Activated CD8-positive, alpha-beta T cell treated with anti-CD3 and anti-CD28 coated beads for 36 hours (primary cell): Measurements from ENCODE around the gene RFX1. TPM values are rescaled to one million over a fixed set of nuclear protein-coding genes. Genes with fewer than 3 reads are reported as not detected.
A peak's percentile ranks its signal among the peaks of the same experiment; 100 is the strongest.

Experiments
- ATAC-seq: fragments of 200-7000 bp; cut with Tn5 transposase; one replicate; pipeline ENCODE4 v1.10.0; 2021; ENCODE audit warnings: mild to moderate bottlenecking, moderate library complexity
- CTCF ChIA-PET: fragments of 350-600 bp; sonication (Branson Sonifier 250); formaldehyde crosslinking; loops from one replicate; lab custom pipeline; 2021; ENCODE audit warnings: antibody characterized with exemption; lab: Charles Lee
- POLR2A ChIA-PET: fragments of 350-600 bp; sonication (Branson Sonifier 250); formaldehyde crosslinking; loops from one replicate; lab custom pipeline; 2021; ENCODE audit warnings: antibody characterized with exemption; lab: Charles Lee
- DNase-seq: peaks from one replicate; pipeline ENCODE4 v3.0.0-alpha.2; 2020
- H3K27ac Mint-ChIP-seq: one replicate; pipeline ENCODE4 v1.8.0; 2021; ENCODE audit warnings: mild to moderate bottlenecking, mixed read lengths
- H3K27me3 Mint-ChIP-seq: one replicate; pipeline ENCODE4 v1.8.0; 2021; ENCODE audit warnings: mixed read lengths
- H3K36me3 Mint-ChIP-seq: one replicate; pipeline ENCODE4 v1.8.0; 2021; ENCODE audit warnings: low read depth, mixed read lengths
- H3K4me1 Mint-ChIP-seq: one replicate; pipeline ENCODE4 v1.8.0; 2021; ENCODE audit warnings: low read depth, mixed read lengths
- H3K4me3 Mint-ChIP-seq: one replicate; pipeline ENCODE4 v1.8.0; 2021; ENCODE audit warnings: mild to moderate bottlenecking, moderate library complexity, mixed read lengths
- H3K9me3 Mint-ChIP-seq: one replicate; pipeline ENCODE4 v1.8.0; 2021; ENCODE audit warnings: mixed read lengths
- CTCF ChIP-seq: fragments of 200-600 bp; IDR thresholded peaks from one replicate; pipeline ENCODE4 v1.8.0; 2022; ENCODE audit warnings: antibody characterized with exemption, mild to moderate bottlenecking
- intact Hi-C: fragments of 100-400 bp; cut with micrococcal nuclease; formaldehyde crosslinking; loops from one replicate; pipeline ENCODE4 v1.10.0; 2022
- total RNA-seq, 2 experiments: library from RNA; stranded (reverse); gene quantifications; one replicate each; pipeline ENCODE4 v1.2.3, GENCODE V29; 2021

Gene RFX1
- total RNA-seq, 2 experiments from 2014 or later = 13.3 to 14.1 TPM

- ChIA-PET POLR2A (interaction anchor here (0.6 to 8.5 kb wide), 4 partner anchors 9 to 70 kb away, joined by 3 to 96 read pairs (median 9); partner anchors contain the start of genes IL27RA and RFX1), CTCF (interaction anchor here (0.8 to 3.2 kb wide), 6 partner anchors 11 to 419 kb away, joined by 3 to 11 read pairs (median 4); partner anchors contain the start of gene IL27RA)
- Mint-ChIP-seq H3K4me3 (peak overlapping the region; percentile 67), H3K9me3 (no peaks in the 10 kb centered on the region), H3K4me1 (peaks cover 65% of the 10 kb centered on the region), H3K27me3 (no peaks in the 10 kb centered on the region), H3K36me3 (peaks cover 11% of the 10 kb centered on the region), H3K27ac (peak overlapping the region; percentile 98)
- ATAC-seq (no peak), DNase-seq (no peak)
- TF ChIP-seq CTCF = no peak
- intact Hi-C loops = no loop called here
Measured at GRCh38 chr19:13987101-13987890, 18.8 kb downstream of the RFX1 start.

GRCh38 chr19:13986348-13986904, 19.7 kb downstream of the RFX1 start:
- intact Hi-C loops = no loop called here
- peaks cover 9% of the 10 kb centered on the region for H3K36me3 Mint-ChIP-seq
- TF ChIP-seq CTCF = no peak
- H3K27ac Mint-ChIP-seq = peak overlapping the region; percentile 98
- peak; percentile 100 for DNase-seq
- peaks cover 65% of the 10 kb centered on the region for H3K4me1 Mint-ChIP-seq
- H3K9me3 Mint-ChIP-seq = no peaks in the 10 kb centered on the region
- CTCF ChIA-PET = interaction anchor here (0.9 to 3.2 kb wide), 4 partner anchors 12 to 420 kb away, joined by 3 to 11 read pairs (median 4); partner anchors contain the start of gene IL27RA
- no peaks in the 10 kb centered on the region for H3K27me3 Mint-ChIP-seq
- peak; percentile 93 for ATAC-seq
- POLR2A ChIA-PET = interaction anchor here (1.5 to 8.5 kb wide), 4 partner anchors 16 to 85 kb away, joined by 5 to 96 read pairs (median 8); partner anchors contain the start of genes DCAF15, IL27RA and RFX1
- H3K4me3 Mint-ChIP-seq = peak overlapping the region; percentile 67

GRCh38 chr19:13985771-13986347, 20.3 kb downstream of the RFX1 start:
- intact Hi-C loops = no loop called here
- ATAC-seq = peak; percentile 4
- H3K4me3 Mint-ChIP-seq = peak overlapping the region; percentile 67
- ChIA-PET CTCF (interaction anchor here (1.0 to 1.4 kb wide), 3 partner anchors 13 to 46 kb away, joined by 3 to 4 read pairs (median 4); partner anchors contain the start of gene IL27RA), POLR2A (interaction anchor here (0.8 to 8.5 kb wide), 7 partner anchors 10 to 130 kb away, joined by 4 to 96 read pairs (median 6); partner anchors contain the start of genes DCAF15, IL27RA and RFX1)
- peak overlapping the region; percentile 98 for H3K27ac Mint-ChIP-seq
- peaks cover 7% of the 10 kb centered on the region for H3K36me3 Mint-ChIP-seq
- no peak for TF ChIP-seq CTCF
- H3K27me3 Mint-ChIP-seq = no peaks in the 10 kb centered on the region
- no peaks in the 10 kb centered on the region for H3K9me3 Mint-ChIP-seq
- H3K4me1 Mint-ChIP-seq = peaks cover 65% of the 10 kb centered on the region
- DNase-seq = peak; percentile 36

GRCh38 chr19:13984875-13985741, 21.0 kb downstream of the RFX1 start:
- intact Hi-C loops = no loop called here
- no peak for ATAC-seq
- no peaks in the 10 kb centered on the region for H3K9me3 Mint-ChIP-seq
- TF ChIP-seq CTCF = no peak
- peaks cover 65% of the 10 kb centered on the region for H3K4me1 Mint-ChIP-seq
- POLR2A ChIA-PET = interaction anchor here (0.8 to 8.5 kb wide), 7 partner anchors 9 to 130 kb away, joined by 4 to 96 read pairs (median 6); partner anchors contain the start of genes DCAF15, IL27RA and RFX1
- H3K27ac Mint-ChIP-seq = peak overlapping the region; percentile 98
- H3K36me3 Mint-ChIP-seq = peaks cover 7% of the 10 kb centered on the region
- no peaks in the 10 kb centered on the region for H3K27me3 Mint-ChIP-seq
- CTCF ChIA-PET = interaction anchor here (0.6 to 1.3 kb wide), 3 partner anchors 14 to 512 kb away, joined by 3 to 4 read pairs (median 3); partner anchors contain the start of gene IL27RA
- peak overlapping the region; percentile 46 for H3K4me3 Mint-ChIP-seq
- DNase-seq = peak; percentile 44
